Heart left ventricle (tissue), 16 donors: ENCODE measurements around the gene NFILZ. TPM values are rescaled to one million over a fixed set of nuclear protein-coding genes. Genes with fewer than 3 reads are reported as not detected.

Experiments used
- ATAC-seq, 4 donors: fragments of 200-7000 bp; cut with Tn5 transposase; one replicate each; pipeline ENCODE4 v1.9.1; 2020 to 2022; ENCODE audit warnings: moderate library complexity in 4 of 4, mild to moderate bottlenecking in 3 of 4, moderate number of reproducible peaks in 1 of 4
- DNase-seq, 5 donors: peaks; one replicate each; pipeline ENCODE4 v3.0.0-alpha.2; 2020
- H3K27ac ChIP-seq, 12 donors: fragments of 200-600 bp; sonication (generic) in 4 of 12; one replicate each; pipeline versions ENCODE4 v1.5.0 to v1.8.0; 2016 to 2022; ENCODE audit warnings: mild to moderate bottlenecking in 2 of 12
- H3K27me3 ChIP-seq, 9 donors: fragments of 200-600 bp; sonication (generic) in 2 of 9; one replicate each; pipeline versions ENCODE4 v1.5.1 to v1.8.0; 2016 to 2022; ENCODE audit warnings: mild to moderate bottlenecking in 3 of 9
- H3K36me3 ChIP-seq, 9 donors: fragments of 200-600 bp; sonication (generic) in 2 of 9; one replicate each; pipeline versions ENCODE4 v1.5.0 to v1.8.0; 2018 to 2022; ENCODE audit warnings: mild to moderate bottlenecking in 2 of 9
- H3K4me1 ChIP-seq, 12 donors: fragments of 200-600 bp; sonication (generic) in 4 of 12; one replicate each; pipeline versions ENCODE4 v1.5.0 to v1.8.0; 2016 to 2022; ENCODE audit warnings: mild to moderate bottlenecking in 3 of 12
- H3K4me3 ChIP-seq, 12 donors: fragments of 200-600 bp; sonication (generic) in 4 of 12; one replicate each; pipeline versions ENCODE4 v1.5.0 to v1.8.0; 2017 to 2022; ENCODE audit warnings: mild to moderate bottlenecking in 9 of 12, moderate library complexity in 4 of 12
- H3K9me3 ChIP-seq, 12 donors: fragments of 200-600 bp; sonication (generic) in 4 of 12; one replicate each; pipeline versions ENCODE4 v1.5.0 to v1.8.0; 2016 to 2022; ENCODE audit warnings: mild to moderate bottlenecking in 1 of 12
- POLR2A ChIP-seq, 2 donors: fragments of 450-650 bp; IDR thresholded peaks; one replicate each; pipeline ENCODE4 v1.6.1; 2017; ENCODE audit warnings: antibody characterized with exemption in 2 of 2, mild to moderate bottlenecking in 2 of 2, moderate library complexity in 2 of 2
- WGBS, 4 donors: extraction: QIAGEN DNeasy Blood & Tissue Kit in 2 of 4; methylation state at CpG; one replicate each; pipeline versions ENCODE4 v1.1.5 to v1.1.7; 2013 to 2018; 5-methylcytosine and 5-hydroxymethylcytosine counted together
- intact Hi-C, 10 donors: fragments of 100-400 bp; cut with DNase I; formaldehyde crosslinking; loops; one replicate each; pipeline versions ENCODE4 v1.11.1 to v1.14.2; 2022
- polyA plus RNA-seq, 2 donors: library from polyadenylated mRNA; stranded (reverse); fragments of 200-250 nt; gene quantifications; one replicate each; pipeline ENCODE4 v1.2.3, GENCODE V29; 2013
- total RNA-seq, 9 donors: library from RNA; depleted of rRNA in 2 of 9; stranded (reverse); fragments of >200 nt in 2 of 9; fragmentation: NEBNext Ultra II Directional in 3 of 9; extraction: Animal tissue kit (Norgen Biotek cat#: 25700) in 3 of 9; gene quantifications; one replicate each; pipeline versions ENCODE4 v1.1.0 to v1.2.4, GENCODE V29; 2016 to 2023
- TF ChIP-seq, protein P1 (sequence below), 12 donors: fragments of 200-600 bp; sonication (generic) in 4 of 12; IDR thresholded peaks; one replicate each; pipeline versions ENCODE4 v1.5.0 to v1.8.0; 2018 to 2022; ENCODE audit warnings: antibody characterized with exemption in 12 of 12, mild to moderate bottlenecking in 5 of 12
- donor health status: ischemic (EF 13 %, LVEDD 7.1; RV severe dilation, severe dysfunction).
- donor health status: healthy with polysubstance abuse.
- donor health status: DM: no; HTN: yes; CAD: no.
- donor health status: DM: no; HTN: no; CAD: no.
- donor health status: ischemic (EF 25% LVEDD 6.9; RV normal size, moderate dysfunction).
- donor health status: ischemic (EF 25% LVEDD 5.7; RV mildly dilated, moderate dysfunction).
- donor health status: healthy.
- donor health status: DM: yes; HTN: yes; CAD: no.
- donor health status: ischemic (EF 35%, LVEDD 5.7; RV mildly dilated, moderate dysfunction).
- donor health status: nonischemic (EF 11% LVEDD 7.7; RV severe dilation, severe dysfunction).
- donor health status: DM: yes; HTN: yes; CAD: no.
- donor health status: PGD.
- donor health status: ischemic (EF 29% LVEDD 5.4; RV normal size, mild dysfunction).
- donor health status: nonischemic (EF 23%, LVEDD 6.1; RV moderate dilation, normal function).

Gene NFILZ
- total and polyA plus RNA-seq, 11 donors = not detected

DNA sequence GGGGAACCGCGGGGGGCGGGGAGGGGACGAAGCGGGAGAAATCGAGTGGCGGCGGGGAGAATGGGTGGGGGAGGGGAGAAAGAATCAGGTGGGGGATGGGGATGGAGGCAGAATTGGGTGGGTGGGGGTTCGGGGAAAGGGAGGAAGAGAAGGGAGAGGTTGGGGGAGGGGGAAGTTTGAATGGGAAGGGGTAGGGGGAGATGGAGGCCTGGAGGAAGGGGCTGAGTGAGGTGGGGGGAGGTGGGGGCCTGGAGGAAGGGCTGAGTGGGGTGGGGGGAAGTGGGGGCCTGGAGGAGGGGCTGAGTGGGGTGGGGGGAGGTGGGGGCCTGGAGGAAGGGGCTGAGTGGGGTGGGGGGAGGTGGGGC, 19.5 kb upstream of the NFILZ start:
- H3K4me1 ChIP-seq = peaks cover 0 to 35% (median 13%) of the 10 kb centered on the region in 12 donors

DNA sequence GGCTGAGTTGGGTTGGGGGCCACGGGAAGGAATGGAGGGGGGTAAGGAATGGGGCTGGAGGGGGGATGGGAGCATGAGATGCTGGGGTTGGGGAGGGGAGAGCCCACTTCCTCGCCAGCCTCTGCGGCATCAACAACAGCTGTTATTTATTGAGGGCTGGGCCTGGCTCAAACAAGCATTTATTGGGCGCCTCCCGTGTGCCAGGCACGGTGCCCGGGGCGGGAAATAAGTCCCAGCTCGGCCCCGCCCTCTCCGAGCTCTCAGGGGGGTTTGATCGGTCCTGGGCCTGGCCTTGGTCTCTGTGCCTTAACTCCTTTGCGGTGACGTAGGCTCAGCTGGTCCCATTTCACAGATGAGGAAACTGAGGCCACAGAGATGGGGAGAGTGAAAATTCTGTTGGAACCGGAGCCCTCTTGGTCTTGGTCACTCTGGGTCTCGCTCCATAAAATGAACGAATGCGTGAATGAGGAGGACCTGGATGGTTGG, 19.0 kb upstream of the NFILZ start:
- peak in 2 of 5 donors; percentile 44 to 45 for DNase-seq

More for the DNA sequence above, 19.5 kb upstream of the NFILZ start:
- peak overlapping the region in 9 of 12 donors; percentile 44 to 92 (median 84) for H3K27ac ChIP-seq
- peaks cover 0 to 6% (median 0%) of the 10 kb centered on the region in 9 donors for H3K27me3 ChIP-seq
- no peak for TF ChIP-seq POLR2A (IDR thresholded peaks at IDR 0.05)
- TF ChIP-seq, protein P1, sequence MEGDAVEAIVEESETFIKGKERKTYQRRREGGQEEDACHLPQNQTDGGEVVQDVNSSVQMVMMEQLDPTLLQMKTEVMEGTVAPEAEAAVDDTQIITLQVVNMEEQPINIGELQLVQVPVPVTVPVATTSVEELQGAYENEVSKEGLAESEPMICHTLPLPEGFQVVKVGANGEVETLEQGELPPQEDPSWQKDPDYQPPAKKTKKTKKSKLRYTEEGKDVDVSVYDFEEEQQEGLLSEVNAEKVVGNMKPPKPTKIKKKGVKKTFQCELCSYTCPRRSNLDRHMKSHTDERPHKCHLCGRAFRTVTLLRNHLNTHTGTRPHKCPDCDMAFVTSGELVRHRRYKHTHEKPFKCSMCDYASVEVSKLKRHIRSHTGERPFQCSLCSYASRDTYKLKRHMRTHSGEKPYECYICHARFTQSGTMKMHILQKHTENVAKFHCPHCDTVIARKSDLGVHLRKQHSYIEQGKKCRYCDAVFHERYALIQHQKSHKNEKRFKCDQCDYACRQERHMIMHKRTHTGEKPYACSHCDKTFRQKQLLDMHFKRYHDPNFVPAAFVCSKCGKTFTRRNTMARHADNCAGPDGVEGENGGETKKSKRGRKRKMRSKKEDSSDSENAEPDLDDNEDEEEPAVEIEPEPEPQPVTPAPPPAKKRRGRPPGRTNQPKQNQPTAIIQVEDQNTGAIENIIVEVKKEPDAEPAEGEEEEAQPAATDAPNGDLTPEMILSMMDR (IDR thresholded peaks at IDR 0.05) = no peak
- ATAC-seq = no peak
- intact Hi-C loops = no loop called here
- DNase-seq = no peak
- H3K9me3 ChIP-seq = no peaks in the 10 kb centered on the region
- peaks cover 0 to 1% (median 0%) of the 10 kb centered on the region in 9 donors for H3K36me3 ChIP-seq
- H3K4me3 ChIP-seq = peak overlapping the region; percentile 23 to 92 (median 65)
- 0 to 4% (median 3%) methylated on average over 5 to 9 of the region's 9 CpGs; no CpG with 5 or more reads in 1 of the 4 donors for WGBS, 4 donors

DNA sequence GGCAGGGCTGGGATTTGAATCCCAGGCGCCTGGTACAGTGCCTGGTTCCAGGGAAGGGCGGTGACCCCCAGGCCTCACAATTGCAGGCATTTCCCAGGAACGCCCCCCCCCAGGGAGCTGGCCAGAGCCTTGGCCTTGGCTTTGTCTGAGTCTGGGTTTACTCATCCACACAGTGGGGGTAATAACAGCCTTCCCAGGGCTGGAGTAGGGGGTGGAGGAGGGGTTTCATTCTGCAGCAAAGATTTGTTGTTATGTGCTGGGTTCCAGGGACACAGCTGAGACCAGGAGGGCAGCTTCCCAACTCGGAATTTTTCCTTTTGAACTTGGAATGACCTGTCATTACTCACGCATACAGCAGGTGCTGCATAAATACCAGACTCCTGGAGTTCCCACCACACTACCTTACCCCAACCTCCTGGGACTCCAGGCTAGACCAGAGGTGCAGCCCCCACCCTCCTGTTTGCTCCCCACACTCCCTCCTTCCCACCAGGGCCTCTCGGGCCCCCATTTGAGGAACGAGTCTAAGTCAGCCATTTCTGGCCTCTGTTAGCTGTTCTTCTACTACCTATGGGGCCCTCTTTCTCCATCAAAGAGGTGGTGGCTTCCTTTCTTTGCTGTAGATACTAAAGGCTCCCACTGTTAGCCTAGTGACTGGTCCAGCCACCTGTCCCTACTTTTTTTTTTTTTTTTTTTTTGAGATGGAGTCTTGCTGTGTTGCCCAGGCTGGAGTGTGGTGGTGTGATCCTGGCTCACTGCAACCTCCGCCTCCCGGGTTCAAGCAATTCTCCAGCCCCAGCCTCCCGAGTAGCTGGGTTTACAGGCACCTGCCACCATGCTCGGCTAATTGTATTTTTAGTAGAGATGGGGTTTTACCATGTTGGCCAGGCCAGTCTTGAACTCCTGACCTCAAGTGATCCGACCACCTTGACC, 18.3 kb upstream of the NFILZ start:
- TF ChIP-seq POLR2A (IDR thresholded peaks at IDR 0.05) = no peak
- TF ChIP-seq, protein P1 (IDR thresholded peaks at IDR 0.05) = no peak
- H3K4me1 ChIP-seq = peaks cover 0 to 32% (median 13%) of the 10 kb centered on the region in 12 donors
- no peaks in the 10 kb centered on the region for H3K36me3 ChIP-seq
- peaks cover 0 to 6% (median 0%) of the 10 kb centered on the region in 9 donors for H3K27me3 ChIP-seq
- peak overlapping the region in 8 of 12 donors; percentile 12 to 84 (median 48) for H3K27ac ChIP-seq
- H3K4me3 ChIP-seq = no peak overlapping the region
- WGBS, 4 donors = 37 to 45% (median 42%) methylated on average over 10 to 12 of the region's 12 CpGs
- intact Hi-C loops = no loop called here
- peak in 3 of 4 donors; percentile 45 to 70 (median 63) for ATAC-seq
- H3K9me3 ChIP-seq = no peaks in the 10 kb centered on the region
- DNase-seq = peak; percentile 52 to 89 (median 81)

More for the DNA sequence above, 19.0 kb upstream of the NFILZ start:
- Histone ChIP-seq H3K4me1 (peaks cover 0 to 35% (median 13%) of the 10 kb centered on the region in 12 donors), H3K9me3 (no peaks in the 10 kb centered on the region), H3K4me3 (no peak overlapping the region), H3K36me3 (no peaks in the 10 kb centered on the region), H3K27me3 (peaks cover 0 to 6% (median 0%) of the 10 kb centered on the region in 9 donors), H3K27ac (peak overlapping the region in 8 of 12 donors; percentile 22 to 84 (median 48))
- 39 to 44% (median 41%) methylated on average over 17 to 18 of the region's 18 CpGs for WGBS, 4 donors
- intact Hi-C loops = no loop called here
- ATAC-seq = no peak
- TF ChIP-seq, protein P1 (IDR thresholded peaks at IDR 0.05) = no peak
- TF ChIP-seq POLR2A (IDR thresholded peaks at IDR 0.05) = no peak

DNA sequence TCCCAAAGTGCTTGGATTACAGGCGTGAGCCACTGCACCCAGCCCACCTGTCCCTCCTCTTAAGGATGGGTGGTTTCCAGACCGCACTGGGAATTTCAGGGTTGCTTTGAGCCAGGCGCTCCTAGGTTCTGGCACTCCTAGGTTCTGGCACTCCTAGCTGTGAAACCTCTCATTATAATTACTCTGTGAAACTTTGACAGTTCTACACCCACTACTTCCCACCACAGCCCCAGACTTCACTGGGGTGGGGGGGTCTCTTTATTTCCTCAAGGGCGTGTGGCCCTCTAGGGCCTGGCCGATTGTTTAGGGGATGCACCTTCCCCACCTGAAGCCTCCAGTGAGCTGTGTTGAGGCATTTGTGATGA, 17.6 kb upstream of the NFILZ start:
- ATAC-seq = no peak
- no peak for DNase-seq
- Histone ChIP-seq H3K36me3 (no peaks in the 10 kb centered on the region), H3K4me1 (peaks cover 0 to 26% (median 13%) of the 10 kb centered on the region in 12 donors), H3K4me3 (no peak overlapping the region), H3K27ac (peak overlapping the region in 1 of 12 donors; percentile 84), H3K27me3 (peaks cover 0 to 6% (median 0%) of the 10 kb centered on the region in 9 donors), H3K9me3 (no peaks in the 10 kb centered on the region)
- TF ChIP-seq, protein P1 (IDR thresholded peaks at IDR 0.05) = no peak
- no peak for TF ChIP-seq POLR2A (IDR thresholded peaks at IDR 0.05)
- 55 to 76% (median 60%) methylated on average over 3 to 5 of the region's 5 CpGs for WGBS, 4 donors
- intact Hi-C loops = no loop called here
